Measurements from ENCODE around the gene DYRK3.

- TF ChIP-seq, protein P1, sequence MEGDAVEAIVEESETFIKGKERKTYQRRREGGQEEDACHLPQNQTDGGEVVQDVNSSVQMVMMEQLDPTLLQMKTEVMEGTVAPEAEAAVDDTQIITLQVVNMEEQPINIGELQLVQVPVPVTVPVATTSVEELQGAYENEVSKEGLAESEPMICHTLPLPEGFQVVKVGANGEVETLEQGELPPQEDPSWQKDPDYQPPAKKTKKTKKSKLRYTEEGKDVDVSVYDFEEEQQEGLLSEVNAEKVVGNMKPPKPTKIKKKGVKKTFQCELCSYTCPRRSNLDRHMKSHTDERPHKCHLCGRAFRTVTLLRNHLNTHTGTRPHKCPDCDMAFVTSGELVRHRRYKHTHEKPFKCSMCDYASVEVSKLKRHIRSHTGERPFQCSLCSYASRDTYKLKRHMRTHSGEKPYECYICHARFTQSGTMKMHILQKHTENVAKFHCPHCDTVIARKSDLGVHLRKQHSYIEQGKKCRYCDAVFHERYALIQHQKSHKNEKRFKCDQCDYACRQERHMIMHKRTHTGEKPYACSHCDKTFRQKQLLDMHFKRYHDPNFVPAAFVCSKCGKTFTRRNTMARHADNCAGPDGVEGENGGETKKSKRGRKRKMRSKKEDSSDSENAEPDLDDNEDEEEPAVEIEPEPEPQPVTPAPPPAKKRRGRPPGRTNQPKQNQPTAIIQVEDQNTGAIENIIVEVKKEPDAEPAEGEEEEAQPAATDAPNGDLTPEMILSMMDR (IDR thresholded peaks at IDR 0.05 in 2 of 3, conservative IDR thresholded peaks at IDR 0.05 in 1 of 3; ENCODE audit: borderline replicate concordance in 1 of 3, insufficient read depth in 1 of 3, low read depth in 2 of 3, low read length in 2 of 3), result no peak
- no peak for TF ChIP-seq EZH2 (IDR thresholded peaks at IDR 0.05)
- TF ChIP-seq POLR2AphosphoS5 (IDR thresholded peaks at IDR 0.05; ENCODE audit: low read depth, low read length), result no peak
- no peak for TF ChIP-seq SIN3A (IDR thresholded peaks at IDR 0.05; ENCODE audit: low read depth)
- no peak for TF ChIP-seq POLR2A (IDR thresholded peaks at IDR 0.05; ENCODE audit: borderline replicate concordance, extremely low read depth, insufficient read depth, insufficient read length)
- TF ChIP-seq, protein P2, sequence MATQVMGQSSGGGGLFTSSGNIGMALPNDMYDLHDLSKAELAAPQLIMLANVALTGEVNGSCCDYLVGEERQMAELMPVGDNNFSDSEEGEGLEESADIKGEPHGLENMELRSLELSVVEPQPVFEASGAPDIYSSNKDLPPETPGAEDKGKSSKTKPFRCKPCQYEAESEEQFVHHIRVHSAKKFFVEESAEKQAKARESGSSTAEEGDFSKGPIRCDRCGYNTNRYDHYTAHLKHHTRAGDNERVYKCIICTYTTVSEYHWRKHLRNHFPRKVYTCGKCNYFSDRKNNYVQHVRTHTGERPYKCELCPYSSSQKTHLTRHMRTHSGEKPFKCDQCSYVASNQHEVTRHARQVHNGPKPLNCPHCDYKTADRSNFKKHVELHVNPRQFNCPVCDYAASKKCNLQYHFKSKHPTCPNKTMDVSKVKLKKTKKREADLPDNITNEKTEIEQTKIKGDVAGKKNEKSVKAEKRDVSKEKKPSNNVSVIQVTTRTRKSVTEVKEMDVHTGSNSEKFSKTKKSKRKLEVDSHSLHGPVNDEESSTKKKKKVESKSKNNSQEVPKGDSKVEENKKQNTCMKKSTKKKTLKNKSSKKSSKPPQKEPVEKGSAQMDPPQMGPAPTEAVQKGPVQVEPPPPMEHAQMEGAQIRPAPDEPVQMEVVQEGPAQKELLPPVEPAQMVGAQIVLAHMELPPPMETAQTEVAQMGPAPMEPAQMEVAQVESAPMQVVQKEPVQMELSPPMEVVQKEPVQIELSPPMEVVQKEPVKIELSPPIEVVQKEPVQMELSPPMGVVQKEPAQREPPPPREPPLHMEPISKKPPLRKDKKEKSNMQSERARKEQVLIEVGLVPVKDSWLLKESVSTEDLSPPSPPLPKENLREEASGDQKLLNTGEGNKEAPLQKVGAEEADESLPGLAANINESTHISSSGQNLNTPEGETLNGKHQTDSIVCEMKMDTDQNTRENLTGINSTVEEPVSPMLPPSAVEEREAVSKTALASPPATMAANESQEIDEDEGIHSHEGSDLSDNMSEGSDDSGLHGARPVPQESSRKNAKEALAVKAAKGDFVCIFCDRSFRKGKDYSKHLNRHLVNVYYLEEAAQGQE (IDR thresholded peaks at IDR 0.05; ENCODE audit: low read depth), result no peak
- TF ChIP-seq, protein P3, sequence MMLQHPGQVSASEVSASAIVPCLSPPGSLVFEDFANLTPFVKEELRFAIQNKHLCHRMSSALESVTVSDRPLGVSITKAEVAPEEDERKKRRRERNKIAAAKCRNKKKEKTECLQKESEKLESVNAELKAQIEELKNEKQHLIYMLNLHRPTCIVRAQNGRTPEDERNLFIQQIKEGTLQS (IDR thresholded peaks at IDR 0.05), result no peak
- no peak for TF ChIP-seq ZBTB33 (IDR thresholded peaks at IDR 0.05; ENCODE audit: extremely low read depth, insufficient replicate concordance, low read length)
- no peak for TF ChIP-seq EZH2phosphoT487 (IDR thresholded peaks at IDR 0.05; ENCODE audit: borderline replicate concordance)
- TF ChIP-seq, protein P4, sequence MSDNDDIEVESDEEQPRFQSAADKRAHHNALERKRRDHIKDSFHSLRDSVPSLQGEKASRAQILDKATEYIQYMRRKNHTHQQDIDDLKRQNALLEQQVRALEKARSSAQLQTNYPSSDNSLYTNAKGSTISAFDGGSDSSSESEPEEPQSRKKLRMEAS (IDR thresholded peaks at IDR 0.05), result no peak
Observed at GRCh38 chr1:206687915-206688442, 52.6 kb downstream of the DYRK3 start.

All from HCT116 (cell line).